GM23338 (cell line): ENCODE data around the gene CFH. TPM values are rescaled to one million over a fixed set of nuclear protein-coding genes. Genes with fewer than 3 reads are reported as not detected.

Experiments used
- ATAC-seq: fragments of 200-7000 bp; cut with Tn5 transposase; 3 replicates; pipeline ENCODE4 v1.9.1; 2020
- DNase-seq: peaks from one replicate; pipeline ENCODE4 v3.0.0-alpha.2; 2015; ENCODE audit warnings: low spot score
- H2AFZ ChIP-seq: fragments of 200-600 bp; sonication (generic); 2 replicates; pipeline ENCODE4 v1.8.0; 2016; ENCODE audit warnings: antibody characterized with exemption, mild to moderate bottlenecking, moderate library complexity
- H3F3A ChIP-seq: fragments of 200-600 bp; sonication (generic); replicated peaks from 2 replicates; pipeline ENCODE4 v1.8.0; 2017; ENCODE audit warnings: antibody characterized with exemption, mixed run types, low read depth
- H3K27ac ChIP-seq: fragments of 200-600 bp; sonication (generic); 2 replicates; pipeline ENCODE4 v1.6.1; 2016; ENCODE audit warnings: low read depth
- H3K27me3 ChIP-seq: fragments of 200-600 bp; sonication (generic); 2 replicates; pipeline ENCODE4 v1.8.0; 2016; ENCODE audit warnings: mild to moderate bottlenecking, mixed run types, moderate library complexity; ENCODE audit not compliant: insufficient read depth
- H3K36me3 ChIP-seq: fragments of 200-600 bp; sonication (generic); 2 replicates; pipeline ENCODE4 v1.8.0; 2016; ENCODE audit warnings: mild to moderate bottlenecking; ENCODE audit not compliant: insufficient read depth
- H3K4me1 ChIP-seq: fragments of 200-600 bp; sonication (generic); 2 replicates; pipeline ENCODE4 v1.8.0; 2016; ENCODE audit warnings: mild to moderate bottlenecking, moderate library complexity; ENCODE audit not compliant: insufficient read depth
- H3K4me2 ChIP-seq: fragments of 200-600 bp; sonication (generic); 2 replicates; pipeline ENCODE4 v1.7.1; 2017; ENCODE audit warnings: mixed run types
- H3K4me3 ChIP-seq: fragments of 200-600 bp; sonication (generic); 2 replicates; pipeline ENCODE4 v1.6.1; 2016; ENCODE audit warnings: mixed run types
- H3K79me2 ChIP-seq: fragments of 200-600 bp; sonication (generic); replicated peaks from 2 replicates; pipeline ENCODE4 v1.8.0; 2017; ENCODE audit warnings: mild to moderate bottlenecking; ENCODE audit not compliant: insufficient read depth
- H3K9me2 ChIP-seq: fragments of 200-600 bp; sonication (generic); 2 replicates; pipeline ENCODE4 v1.8.0; 2017; ENCODE audit not compliant: insufficient read depth
- H4K20me1 ChIP-seq: fragments of 200-600 bp; sonication (generic); replicated peaks from 2 replicates; pipeline ENCODE4 v1.8.0; 2017; ENCODE audit warnings: mild to moderate bottlenecking; ENCODE audit not compliant: insufficient read depth
- H3K27ac Mint-ChIP-seq: 2 replicates; pipeline ENCODE4 v1.8.0; 2020; ENCODE audit warnings: inconsistent platforms, mild to moderate bottlenecking, moderate library complexity, mixed read lengths
- H3K27me3 Mint-ChIP-seq: 3 replicates; pipeline ENCODE4 v1.8.0; 2022; ENCODE audit warnings: low read depth, mild to moderate bottlenecking, moderate library complexity, mixed read lengths, inconsistent platforms; ENCODE audit not compliant: insufficient read depth, poor library complexity
- H3K36me3 Mint-ChIP-seq: 3 replicates; pipeline ENCODE4 v1.8.0; 2021; ENCODE audit warnings: low read depth, mild to moderate bottlenecking, inconsistent platforms, moderate library complexity, mixed read lengths
- H3K4me1 Mint-ChIP-seq: 3 replicates; pipeline ENCODE4 v1.8.0; 2020; ENCODE audit warnings: mild to moderate bottlenecking, inconsistent platforms, mixed read lengths
- H3K4me3 Mint-ChIP-seq: 3 replicates; pipeline ENCODE4 v1.8.0; 2021; ENCODE audit warnings: moderate library complexity, mild to moderate bottlenecking, inconsistent platforms, mixed read lengths
- H3K9me3 Mint-ChIP-seq: 3 replicates; pipeline ENCODE4 v1.8.0; 2020; ENCODE audit warnings: moderate library complexity, mild to moderate bottlenecking, inconsistent platforms, mixed read lengths
- CREB1 ChIP-seq: fragments of 250-450 bp; sonication (Bioruptor Pico); IDR thresholded peaks from 2 replicates; pipeline ENCODE4 v1.5.0; 2020; ENCODE audit warnings: low read depth, mild to moderate bottlenecking, moderate library complexity
- EZH2phosphoT487 ChIP-seq: fragments of 200-600 bp; sonication (generic); IDR thresholded peaks from one replicate; pipeline ENCODE4 v1.8.1; 2018; ENCODE audit warnings: antibody characterized with exemption; ENCODE audit not compliant: unreplicated experiment
- POLR2AphosphoS5 ChIP-seq: IDR thresholded peaks from 2 replicates; pipeline ENCODE4 v1.6.1; 2016; ENCODE audit warnings: antibody characterized with exemption, low read depth
- ZNF331 ChIP-seq: fragments of 250-450 bp; sonication (Bioruptor Pico); IDR thresholded peaks from 2 replicates; pipeline ENCODE4 v1.5.0; 2020; ENCODE audit warnings: low read depth, mild to moderate bottlenecking, moderate library complexity
- polyA plus RNA-seq: library from polyadenylated mRNA; unstranded; fragments of >200 nt; fragmentation: Nextera tagmentation; extraction: Ambion mirVana; gene quantifications from 2 replicates; pipeline ENCODE4 v1.2.1, GENCODE V29; 2016
- total RNA-seq: library from RNA; depleted of rRNA; stranded (reverse); fragments of >200 nt; shearing (Covaris generic); gene quantifications from 2 replicates; pipeline ENCODE4 v1.2.3, GENCODE V29; 2014
- TF ChIP-seq, protein P1 (sequence below): fragments of 250-450 bp; sonication (Bioruptor Pico); IDR thresholded peaks from 2 replicates; pipeline ENCODE4 v1.5.0; 2020; ENCODE audit warnings: mild to moderate bottlenecking, moderate library complexity
- TF ChIP-seq, protein P2 (sequence below): IDR thresholded peaks from one replicate; pipeline ENCODE4 v1.6.1; 2018; ENCODE audit warnings: antibody characterized with exemption; ENCODE audit not compliant: unreplicated experiment

The CFH gene
- total and polyA plus RNA-seq, 2 experiments from 2014 or later, result not detected

DNA sequence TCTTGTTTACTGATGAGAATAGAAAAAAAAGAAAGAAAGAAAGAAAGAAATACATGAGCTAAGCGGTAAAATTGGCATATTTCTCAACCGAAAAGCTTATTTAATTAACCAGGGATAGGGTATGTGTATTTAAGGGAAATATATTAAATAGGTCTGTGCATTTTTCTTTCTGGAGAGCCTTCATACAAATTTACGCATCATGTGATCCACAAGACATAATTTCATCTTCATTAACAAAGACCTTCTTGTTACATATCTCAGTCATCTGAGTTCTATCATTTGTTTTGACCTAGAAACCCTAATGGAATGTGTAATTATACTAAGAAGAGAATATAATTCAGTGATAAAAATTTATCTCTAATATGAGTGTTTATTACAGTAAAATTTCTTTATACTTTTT lies 37.2 kb downstream of the CFH start (continued):
- TF ChIP-seq, protein P1, sequence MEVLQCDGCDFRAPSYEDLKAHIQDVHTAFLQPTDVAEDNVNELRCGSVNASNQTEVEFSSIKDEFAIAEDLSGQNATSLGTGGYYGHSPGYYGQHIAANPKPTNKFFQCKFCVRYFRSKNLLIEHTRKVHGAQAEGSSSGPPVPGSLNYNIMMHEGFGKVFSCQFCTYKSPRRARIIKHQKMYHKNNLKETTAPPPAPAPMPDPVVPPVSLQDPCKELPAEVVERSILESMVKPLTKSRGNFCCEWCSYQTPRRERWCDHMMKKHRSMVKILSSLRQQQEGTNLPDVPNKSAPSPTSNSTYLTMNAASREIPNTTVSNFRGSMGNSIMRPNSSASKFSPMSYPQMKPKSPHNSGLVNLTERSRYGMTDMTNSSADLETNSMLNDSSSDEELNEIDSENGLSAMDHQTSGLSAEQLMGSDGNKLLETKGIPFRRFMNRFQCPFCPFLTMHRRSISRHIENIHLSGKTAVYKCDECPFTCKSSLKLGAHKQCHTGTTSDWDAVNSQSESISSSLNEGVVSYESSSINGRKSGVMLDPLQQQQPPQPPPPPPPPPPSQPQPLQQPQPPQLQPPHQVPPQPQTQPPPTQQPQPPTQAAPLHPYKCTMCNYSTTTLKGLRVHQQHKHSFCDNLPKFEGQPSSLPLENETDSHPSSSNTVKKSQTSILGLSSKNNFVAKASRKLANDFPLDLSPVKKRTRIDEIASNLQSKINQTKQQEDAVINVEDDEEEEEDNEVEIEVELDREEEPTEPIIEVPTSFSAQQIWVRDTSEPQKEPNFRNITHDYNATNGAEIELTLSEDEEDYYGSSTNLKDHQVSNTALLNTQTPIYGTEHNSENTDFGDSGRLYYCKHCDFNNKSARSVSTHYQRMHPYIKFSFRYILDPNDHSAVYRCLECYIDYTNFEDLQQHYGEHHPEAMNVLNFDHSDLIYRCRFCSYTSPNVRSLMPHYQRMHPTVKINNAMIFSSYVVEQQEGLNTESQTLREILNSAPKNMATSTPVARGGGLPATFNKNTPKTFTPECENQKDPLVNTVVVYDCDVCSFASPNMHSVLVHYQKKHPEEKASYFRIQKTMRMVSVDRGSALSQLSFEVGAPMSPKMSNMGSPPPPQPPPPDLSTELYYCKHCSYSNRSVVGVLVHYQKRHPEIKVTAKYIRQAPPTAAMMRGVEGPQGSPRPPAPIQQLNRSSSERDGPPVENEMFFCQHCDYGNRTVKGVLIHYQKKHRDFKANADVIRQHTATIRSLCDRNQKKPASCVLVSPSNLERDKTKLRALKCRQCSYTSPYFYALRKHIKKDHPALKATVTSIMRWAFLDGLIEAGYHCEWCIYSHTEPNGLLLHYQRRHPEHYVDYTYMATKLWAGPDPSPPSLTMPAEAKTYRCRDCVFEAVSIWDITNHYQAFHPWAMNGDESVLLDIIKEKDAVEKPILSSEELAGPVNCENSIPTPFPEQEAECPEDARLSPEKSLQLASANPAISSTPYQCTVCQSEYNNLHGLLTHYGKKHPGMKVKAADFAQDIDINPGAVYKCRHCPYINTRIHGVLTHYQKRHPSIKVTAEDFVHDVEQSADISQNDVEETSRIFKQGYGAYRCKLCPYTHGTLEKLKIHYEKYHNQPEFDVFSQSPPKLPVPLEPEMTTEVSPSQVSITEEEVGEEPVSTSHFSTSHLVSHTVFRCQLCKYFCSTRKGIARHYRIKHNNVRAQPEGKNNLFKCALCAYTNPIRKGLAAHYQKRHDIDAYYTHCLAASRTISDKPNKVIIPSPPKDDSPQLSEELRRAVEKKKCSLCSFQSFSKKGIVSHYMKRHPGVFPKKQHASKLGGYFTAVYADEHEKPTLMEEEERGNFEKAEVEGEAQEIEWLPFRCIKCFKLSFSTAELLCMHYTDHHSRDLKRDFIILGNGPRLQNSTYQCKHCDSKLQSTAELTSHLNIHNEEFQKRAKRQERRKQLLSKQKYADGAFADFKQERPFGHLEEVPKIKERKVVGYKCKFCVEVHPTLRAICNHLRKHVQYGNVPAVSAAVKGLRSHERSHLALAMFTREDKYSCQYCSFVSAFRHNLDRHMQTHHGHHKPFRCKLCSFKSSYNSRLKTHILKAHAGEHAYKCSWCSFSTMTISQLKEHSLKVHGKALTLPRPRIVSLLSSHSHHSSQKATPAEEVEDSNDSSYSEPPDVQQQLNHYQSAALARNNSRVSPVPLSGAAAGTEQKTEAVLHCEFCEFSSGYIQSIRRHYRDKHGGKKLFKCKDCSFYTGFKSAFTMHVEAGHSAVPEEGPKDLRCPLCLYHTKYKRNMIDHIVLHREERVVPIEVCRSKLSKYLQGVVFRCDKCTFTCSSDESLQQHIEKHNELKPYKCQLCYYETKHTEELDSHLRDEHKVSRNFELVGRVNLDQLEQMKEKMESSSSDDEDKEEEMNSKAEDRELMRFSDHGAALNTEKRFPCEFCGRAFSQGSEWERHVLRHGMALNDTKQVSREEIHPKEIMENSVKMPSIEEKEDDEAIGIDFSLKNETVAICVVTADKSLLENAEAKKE (CRISPR knock-in tag), result no peak
- TF ChIP-seq EZH2phosphoT487, result no peak

DNA sequence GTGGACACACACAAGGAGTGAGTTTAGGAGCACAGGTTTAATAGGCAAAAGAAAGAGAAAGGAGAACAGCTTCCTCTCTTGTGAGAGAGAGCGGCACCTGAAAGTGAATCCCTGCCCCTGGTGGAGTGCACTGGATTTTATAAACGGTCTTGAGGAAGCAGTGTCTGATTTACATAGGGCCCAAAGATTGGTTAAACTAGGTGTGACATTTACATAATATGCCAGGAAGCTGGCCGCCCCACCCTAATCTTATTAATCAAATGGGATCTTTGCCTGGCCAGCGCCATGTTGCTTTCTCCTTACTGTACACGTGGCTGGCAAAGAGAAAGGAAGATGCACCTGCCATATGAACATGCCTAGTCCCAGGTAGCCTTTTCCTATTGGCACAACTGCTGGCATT lies 38.7 kb downstream of the CFH start:
- Histone ChIP-seq H3K4me2 (no peak overlapping the region), H3K36me3 (no peaks in the 10 kb centered on the region), H3K4me3 (no peak overlapping the region), H3K79me2 (no peaks in the 10 kb centered on the region), H3K4me1 (no peaks in the 10 kb centered on the region), H2AFZ (no peak overlapping the region), H3F3A (no peaks in the 10 kb centered on the region), H3K27ac (no peak overlapping the region), H3K27me3 (no peaks in the 10 kb centered on the region), H3K9me2 (no peaks in the 10 kb centered on the region), H4K20me1 (no peaks in the 10 kb centered on the region)
- Mint-ChIP-seq H3K27me3 (peaks cover 3% of the 10 kb centered on the region), H3K36me3 (no peaks in the 10 kb centered on the region), H3K4me3 (no peak overlapping the region), H3K9me3 (no peaks in the 10 kb centered on the region), H3K27ac (no peak overlapping the region), H3K4me1 (no peaks in the 10 kb centered on the region)
- ATAC-seq (peak; percentile 36; the same call in 2 of the 3 replicates), DNase-seq (peak; percentile 34)
- TF ChIP-seq, protein P2, sequence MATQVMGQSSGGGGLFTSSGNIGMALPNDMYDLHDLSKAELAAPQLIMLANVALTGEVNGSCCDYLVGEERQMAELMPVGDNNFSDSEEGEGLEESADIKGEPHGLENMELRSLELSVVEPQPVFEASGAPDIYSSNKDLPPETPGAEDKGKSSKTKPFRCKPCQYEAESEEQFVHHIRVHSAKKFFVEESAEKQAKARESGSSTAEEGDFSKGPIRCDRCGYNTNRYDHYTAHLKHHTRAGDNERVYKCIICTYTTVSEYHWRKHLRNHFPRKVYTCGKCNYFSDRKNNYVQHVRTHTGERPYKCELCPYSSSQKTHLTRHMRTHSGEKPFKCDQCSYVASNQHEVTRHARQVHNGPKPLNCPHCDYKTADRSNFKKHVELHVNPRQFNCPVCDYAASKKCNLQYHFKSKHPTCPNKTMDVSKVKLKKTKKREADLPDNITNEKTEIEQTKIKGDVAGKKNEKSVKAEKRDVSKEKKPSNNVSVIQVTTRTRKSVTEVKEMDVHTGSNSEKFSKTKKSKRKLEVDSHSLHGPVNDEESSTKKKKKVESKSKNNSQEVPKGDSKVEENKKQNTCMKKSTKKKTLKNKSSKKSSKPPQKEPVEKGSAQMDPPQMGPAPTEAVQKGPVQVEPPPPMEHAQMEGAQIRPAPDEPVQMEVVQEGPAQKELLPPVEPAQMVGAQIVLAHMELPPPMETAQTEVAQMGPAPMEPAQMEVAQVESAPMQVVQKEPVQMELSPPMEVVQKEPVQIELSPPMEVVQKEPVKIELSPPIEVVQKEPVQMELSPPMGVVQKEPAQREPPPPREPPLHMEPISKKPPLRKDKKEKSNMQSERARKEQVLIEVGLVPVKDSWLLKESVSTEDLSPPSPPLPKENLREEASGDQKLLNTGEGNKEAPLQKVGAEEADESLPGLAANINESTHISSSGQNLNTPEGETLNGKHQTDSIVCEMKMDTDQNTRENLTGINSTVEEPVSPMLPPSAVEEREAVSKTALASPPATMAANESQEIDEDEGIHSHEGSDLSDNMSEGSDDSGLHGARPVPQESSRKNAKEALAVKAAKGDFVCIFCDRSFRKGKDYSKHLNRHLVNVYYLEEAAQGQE, result no peak
- TF ChIP-seq ZNF331 (CRISPR knock-in tag), result no peak
- no peak for TF ChIP-seq CREB1 (CRISPR knock-in tag)
- TF ChIP-seq, protein P1 (CRISPR knock-in tag), result no peak
- TF ChIP-seq POLR2AphosphoS5, result no peak
